H1 (cell line): ENCODE measurements around the gene UBALD1. TPM values are rescaled to one million over a fixed set of nuclear protein-coding genes. Genes with fewer than 3 reads are reported as not detected.

Experiments
- CTCF ChIA-PET: fragments of 300-600 bp; sonication (Branson Sonifier 250); formaldehyde crosslinking; loops from one replicate; lab custom pipeline; 2021; ENCODE audit not compliant: partially characterized antibody; lab: Charles Lee
- POLR2A ChIA-PET: fragments of 300-600 bp; sonication (Branson Sonifier 250); formaldehyde crosslinking; loops from one replicate; lab custom pipeline; 2021; ENCODE audit warnings: inconsistent platforms; ENCODE audit not compliant: partially characterized antibody; lab: Charles Lee
- DNase-seq, 2 experiments: peaks; one replicate each; pipeline versions ENCODE4 v3.0.0 to v3.0.0-alpha.2; 2010 to 2022; ENCODE audit warnings: low spot score in 2 of 2, low read depth in 1 of 2, mixed read lengths in 1 of 2
- FAIRE-seq: peaks from 2 replicates; lab custom pipeline; 2011; peaks lifted over from hg19 to GRCh38; lab: Jason Lieb, UNC
- H2AFZ ChIP-seq: 2 replicates; pipeline ENCODE4 v1.8.1; 2012; ENCODE audit warnings: low read length, inconsistent platforms
- H2AK5ac ChIP-seq: 2 replicates; pipeline ENCODE4 v1.6.1; 2013; ENCODE audit warnings: low read depth, low read length
- H2BK120ac ChIP-seq: replicated peaks from 2 replicates; pipeline ENCODE3; 2013; ENCODE audit warnings: low read depth, low read length, inconsistent platforms
- H2BK12ac ChIP-seq: 2 replicates; pipeline ENCODE4 v1.6.1; 2013; ENCODE audit warnings: low read depth, low read length
- H2BK15ac ChIP-seq: 2 replicates; pipeline ENCODE4 v1.6.1; 2013; ENCODE audit warnings: low read length
- H2BK20ac ChIP-seq: 2 replicates; pipeline ENCODE4 v1.6.1; 2013; ENCODE audit warnings: low read length
- H2BK5ac ChIP-seq: 2 replicates; pipeline ENCODE4 v1.6.1; 2013; ENCODE audit warnings: low read depth, low read length
- H3K14ac ChIP-seq: 2 replicates; pipeline ENCODE4 v1.6.1; 2013; ENCODE audit warnings: inconsistent platforms; ENCODE audit not compliant: insufficient read length
- H3K18ac ChIP-seq: 2 replicates; pipeline ENCODE4 v1.6.1; 2013; ENCODE audit warnings: low read length; ENCODE audit errors: extremely low read depth
- H3K23ac ChIP-seq: 2 replicates; pipeline ENCODE4 v1.6.1; 2013; ENCODE audit warnings: inconsistent platforms; ENCODE audit not compliant: insufficient read length
- H3K23me2 ChIP-seq: 2 replicates; pipeline ENCODE4 v1.6.1; 2013; ENCODE audit warnings: low read depth, low read length
- H3K27ac ChIP-seq: 2 replicates; pipeline ENCODE4 v1.6.1; 2011; ENCODE audit warnings: low read depth, low read length, inconsistent platforms
- H3K27me3 ChIP-seq, 4 experiments: replicated peaks in 1 of 4; 1 replicate in 1 of 4; 2 replicates in 3 of 4; pipeline versions ENCODE4 v1.6.1 to v1.8.1; 2011 to 2013; ENCODE audit warnings: low read length in 3 of 4, mild to moderate bottlenecking in 3 of 4, inconsistent platforms in 2 of 4, mixed read lengths in 2 of 4, moderate library complexity in 1 of 4; ENCODE audit not compliant: control insufficient read depth in 3 of 4, insufficient read depth in 3 of 4; ENCODE audit errors: extremely low read depth in 1 of 4
- H3K36me3 ChIP-seq, 4 experiments: 2 replicates each; pipeline versions ENCODE4 v1.6.1 to v1.8.1; 2011 to 2013; ENCODE audit warnings: mild to moderate bottlenecking in 4 of 4, low read length in 3 of 4, moderate library complexity in 2 of 4, control low read depth in 1 of 4, inconsistent platforms in 1 of 4; ENCODE audit not compliant: insufficient read depth in 4 of 4, control insufficient read depth in 2 of 4
- H3K4ac ChIP-seq: replicated peaks from 2 replicates; pipeline ENCODE3; 2013; ENCODE audit warnings: low read length, low read depth, mixed read lengths, inconsistent platforms; ENCODE audit not compliant: insufficient read length
- H3K4me1 ChIP-seq, 4 experiments: replicated peaks in 1 of 4; 1 replicate in 1 of 4; 2 replicates in 3 of 4; pipeline versions ENCODE4 v1.6.1 to v1.8.1; 2011 to 2013; ENCODE audit warnings: low read length in 3 of 4, inconsistent platforms in 2 of 4, mixed read lengths in 1 of 4; ENCODE audit not compliant: insufficient read depth in 4 of 4, control insufficient read depth in 3 of 4
- H3K4me2 ChIP-seq, 2 experiments: 2 replicates each; pipeline versions ENCODE4 v1.6.1 to v1.8.1; 2011 to 2013; ENCODE audit warnings: low read depth in 2 of 2, low read length in 2 of 2, control low read depth in 1 of 2, inconsistent platforms in 1 of 2, mild to moderate bottlenecking in 1 of 2; ENCODE audit not compliant: insufficient read depth in 1 of 2
- H3K4me3 ChIP-seq, 4 experiments: fragments of 200-600, 300-600 bp in 1 of 4; sonication (generic), shearing (Covaris generic), sonication (Bioruptor Twin) in 1 of 4; 2 replicates each; pipeline versions ENCODE4 v1.5.1 to v1.8.1; 2011 to 2016; ENCODE audit warnings: low read length in 4 of 4, low read depth in 3 of 4, control low read depth in 2 of 4, inconsistent platforms in 2 of 4, mild to moderate bottlenecking in 2 of 4, mixed read lengths in 1 of 4, moderate library complexity in 1 of 4; ENCODE audit not compliant: insufficient read depth in 2 of 4; ENCODE audit errors: extremely low read depth in 1 of 4
- H3K56ac ChIP-seq: replicated peaks from 2 replicates; pipeline ENCODE3; 2013; ENCODE audit warnings: low read depth, mild to moderate bottlenecking, mixed read lengths, low read length, inconsistent platforms; ENCODE audit not compliant: insufficient read length
- H3K79me1 ChIP-seq: 2 replicates; pipeline ENCODE4 v1.6.1; 2013; ENCODE audit warnings: low read depth, low read length, control low read depth
- H3K79me2 ChIP-seq, 2 experiments: 2 replicates each; pipeline versions ENCODE4 v1.6.1 to v1.8.1; 2012 to 2013; ENCODE audit warnings: low read length in 2 of 2, mild to moderate bottlenecking in 2 of 2, inconsistent platforms in 1 of 2; ENCODE audit not compliant: insufficient read depth in 2 of 2, control insufficient read depth in 1 of 2
- H3K9ac ChIP-seq, 4 experiments: replicated peaks in 1 of 4; 1 replicate in 1 of 4; 2 replicates in 3 of 4; pipeline versions ENCODE4 v1.6.1 to v1.8.1; 2011 to 2013; ENCODE audit warnings: low read depth in 3 of 4, low read length in 3 of 4, control low read depth in 2 of 4, mild to moderate bottlenecking in 2 of 4, moderate library complexity in 2 of 4, inconsistent platforms in 1 of 4; ENCODE audit errors: extremely low read depth in 1 of 4
- H3K9me3 ChIP-seq, 2 experiments: 2 replicates each; pipeline versions ENCODE4 v1.6.1 to v1.8.1; 2012 to 2013; ENCODE audit warnings: mild to moderate bottlenecking in 2 of 2, moderate library complexity in 2 of 2, control low read depth in 1 of 2, inconsistent platforms in 1 of 2, low read depth in 1 of 2, low read length in 1 of 2, mixed read lengths in 1 of 2; ENCODE audit not compliant: insufficient read depth in 2 of 2
- H4K20me1 ChIP-seq, 2 experiments: replicated peaks in 1 of 2; 2 replicates each; pipeline versions ENCODE3 to v1.8.1; 2011 to 2013; ENCODE audit warnings: inconsistent platforms in 2 of 2, low read length in 2 of 2, mild to moderate bottlenecking in 1 of 2; ENCODE audit not compliant: insufficient read depth in 2 of 2, control insufficient read depth in 1 of 2
- H4K5ac ChIP-seq: 2 replicates; pipeline ENCODE4 v1.6.1; 2013; ENCODE audit warnings: low read length, low read depth, mixed read lengths, inconsistent platforms; ENCODE audit not compliant: insufficient read length
- H4K8ac ChIP-seq: 2 replicates; pipeline ENCODE4 v1.8.0; 2013; ENCODE audit warnings: mild to moderate bottlenecking, moderate library complexity, low read length, inconsistent platforms; ENCODE audit not compliant: insufficient read depth; ENCODE audit errors: extremely low read depth
- H4K91ac ChIP-seq: replicated peaks from 2 replicates; pipeline ENCODE3; 2013; ENCODE audit warnings: low read length, mixed read lengths, inconsistent platforms; ENCODE audit not compliant: insufficient read length
- EGR1 ChIP-seq: IDR thresholded peaks from 2 replicates; pipeline ENCODE4 v1.6.1; 2011; ENCODE audit warnings: low read depth, low read length, borderline replicate concordance
- HDAC2 ChIP-seq, 2 experiments: fragments of 300-600 bp in 1 of 2; sonication (generic) in 1 of 2; IDR thresholded peaks; 2 replicates each; pipeline ENCODE4 v1.6.1; 2011 to 2012; ENCODE audit warnings: low read depth in 2 of 2, low read length in 2 of 2, mild to moderate bottlenecking in 2 of 2, moderate library complexity in 2 of 2, borderline replicate concordance in 1 of 2, inconsistent platforms in 1 of 2
- HDAC6 ChIP-seq: IDR thresholded peaks from one replicate; pipeline ENCODE4 v1.7.1; 2012; ENCODE audit warnings: low read depth, mild to moderate bottlenecking, inconsistent platforms, low read length, moderate library complexity
- JUND ChIP-seq: IDR thresholded peaks from 2 replicates; pipeline ENCODE4 v1.6.1; 2011; ENCODE audit warnings: mild to moderate bottlenecking, improper control_type of control experiment, low read length
- PHF8 ChIP-seq: fragments of 200-600 bp; sonication (generic); conservative IDR thresholded peaks from 2 replicates; pipeline ENCODE4 v1.7.1; 2012; ENCODE audit warnings: low read depth, mild to moderate bottlenecking, inconsistent platforms, low read length, moderate library complexity
- POLR2AphosphoS5 ChIP-seq: IDR thresholded peaks from 2 replicates; pipeline ENCODE4 v1.6.1; 2011; ENCODE audit warnings: low read depth, low read length
- POU5F1 ChIP-seq: IDR thresholded peaks from 2 replicates; pipeline ENCODE4 v1.6.1; 2011; ENCODE audit warnings: low read depth, mild to moderate bottlenecking, low read length, moderate library complexity
- SP4 ChIP-seq: IDR thresholded peaks from 2 replicates; pipeline ENCODE4 v1.6.1; 2012; ENCODE audit warnings: low read length, inconsistent platforms
- WGBS, 2 experiments: shearing (Covaris generic) in 1 of 2; methylation state at CpG; one replicate each; pipeline versions ENCODE4 v1.1.6 to v1.1.7; 2013 to 2015; ENCODE audit warnings: low lambda C conversion rate in 2 of 2, mixed read lengths in 2 of 2, inconsistent platforms in 1 of 2, low coverage in 1 of 2, missing lambda C conversion rate in 1 of 2; ENCODE audit not compliant: insufficient replicate concordance in 2 of 2, insufficient coverage in 1 of 2, insufficient read length in 1 of 2; ENCODE audit errors: extremely low coverage in 1 of 2, missing lambda C conversion rate in 1 of 2; 5-methylcytosine and 5-hydroxymethylcytosine counted together
- polyA plus RNA-seq, 7 experiments: library from polyadenylated mRNA; depleted of rRNA in 3 of 7; stranded (reverse) in 5 of 7; unstranded in 2 of 7; fragments of >200 nt in 5 of 7; fragments of 200-250 nt in 2 of 7; gene quantifications; 1 replicate in 5 of 7; 2 replicates in 1 of 7; 4 replicates in 1 of 7; pipeline versions ENCODE4 v1.2.1 to v1.2.3, GENCODE V29; 2011 to 2013; ENCODE audit warnings: missing spikeins in 2 of 7, mixed read lengths in 2 of 7
- total RNA-seq: library from RNA; stranded (reverse); fragmentation: NEBNext Ultra II Directional; extraction: Animal tissue kit (Norgen Biotek cat#: 25700); gene quantifications from 2 replicates; pipeline ENCODE4 v1.2.1, GENCODE V29; 2021
- TF ChIP-seq, protein P1 (sequence below), 3 experiments: IDR thresholded peaks; 1 replicate in 2 of 3; 2 replicates in 1 of 3; pipeline versions ENCODE4 v1.5.1 to v1.6.1; 2011; ENCODE audit warnings: low read length in 3 of 3, mild to moderate bottlenecking in 3 of 3, inconsistent platforms in 2 of 3, low read depth in 1 of 3, moderate library complexity in 1 of 3; ENCODE audit not compliant: insufficient read depth in 1 of 3; ENCODE audit errors: control extremely low read depth in 1 of 3
- TF ChIP-seq, protein P2 (sequence below): IDR thresholded peaks from 2 replicates; pipeline ENCODE4 v1.6.1; 2012; ENCODE audit warnings: inconsistent platforms

The UBALD1 gene
- total and polyA plus RNA-seq, 2 of the 8 experiments (the other 6 are each of a cell fraction or from before 2014, with no cell fraction given): 28.6 to 62.0 TPM

DNA sequence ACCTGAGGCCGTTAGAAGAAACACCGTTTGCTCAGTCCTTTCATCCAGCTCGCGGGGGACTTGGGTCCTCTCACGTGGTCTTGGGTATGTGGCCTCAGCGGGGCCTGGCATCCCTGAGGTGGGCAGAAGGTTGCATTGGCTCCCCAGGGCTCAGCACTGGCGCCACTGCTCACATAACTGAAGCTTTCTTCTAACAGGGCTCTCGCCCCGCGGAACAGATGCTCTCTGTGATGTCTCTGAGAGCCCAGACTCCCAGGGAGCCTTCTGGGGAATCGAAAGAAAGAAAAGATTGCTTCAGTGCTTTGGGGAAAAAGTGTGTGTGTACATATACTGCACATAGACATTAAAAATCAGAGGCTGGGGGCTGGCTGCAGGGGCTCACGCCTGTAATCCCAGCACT is 20.1 kb upstream of the UBALD1 start:
- no peak overlapping the region for H3K27ac ChIP-seq
- FAIRE-seq: no peak

More for the DNA sequence above, 20.1 kb upstream of the UBALD1 start:
- WGBS, 2 experiments: 90% methylated on average over 12 of the region's 12 CpGs; no CpG with 5 or more reads in 1 of the 2 experiments
- Histone ChIP-seq H2AK5ac (no peak overlapping the region), H3K79me1 (peaks cover 21% of the 10 kb centered on the region), H3K9ac (no peak overlapping the region), H3K9me3 (no peaks in the 10 kb centered on the region), H2BK12ac (no peak overlapping the region), H3K4me1 (no peaks in the 10 kb centered on the region; a peak in 1 of 7 replicates), H3K79me2 (peaks cover 3 to 76% of the 10 kb centered on the region in 2 experiments), H2BK120ac (no peak overlapping the region), H2BK20ac (no peak overlapping the region), H3K4ac (no peak overlapping the region), H2BK5ac (no peak overlapping the region), H4K20me1 (peaks cover 4 to 12% of the 10 kb centered on the region in 2 experiments), H3K4me2 (no peak overlapping the region), H3K4me3 (no peak overlapping the region), H4K91ac (no peak overlapping the region), H3K14ac (no peak overlapping the region), H2BK15ac (no peak overlapping the region), H3K23me2 (no peaks in the 10 kb centered on the region), H3K56ac (no peak overlapping the region), H3K36me3 (peaks cover 0 to 6% (median under 1%) of the 10 kb centered on the region in 4 experiments; a peak in 2 of 8 replicates), H4K5ac (no peak overlapping the region), H4K8ac (peak overlapping the region; percentile 22; the same call in 1 of the 2 replicates), H3K23ac (no peak overlapping the region), H3K18ac (no peak overlapping the region), H3K27me3 (no peaks in the 10 kb centered on the region; a peak in 1 of 7 replicates), H2AFZ (no peak overlapping the region)
- DNase-seq: no peak
- ChIA-PET CTCF (interaction anchor here (0.6 to 7.4 kb wide), 12 partner anchors 9 to 120 kb away, joined by 3 to 49 read pairs (median 5); partner anchors contain the start of genes DNAAF8 and MGRN1), POLR2A (interaction anchor here (0.6 to 2.0 kb wide), 6 partner anchors 10 to 51 kb away, joined by 3 to 7 read pairs (median 4); no protein-coding TSS in a partner anchor)
- no peak for TF ChIP-seq SP4
- TF ChIP-seq, protein P1, sequence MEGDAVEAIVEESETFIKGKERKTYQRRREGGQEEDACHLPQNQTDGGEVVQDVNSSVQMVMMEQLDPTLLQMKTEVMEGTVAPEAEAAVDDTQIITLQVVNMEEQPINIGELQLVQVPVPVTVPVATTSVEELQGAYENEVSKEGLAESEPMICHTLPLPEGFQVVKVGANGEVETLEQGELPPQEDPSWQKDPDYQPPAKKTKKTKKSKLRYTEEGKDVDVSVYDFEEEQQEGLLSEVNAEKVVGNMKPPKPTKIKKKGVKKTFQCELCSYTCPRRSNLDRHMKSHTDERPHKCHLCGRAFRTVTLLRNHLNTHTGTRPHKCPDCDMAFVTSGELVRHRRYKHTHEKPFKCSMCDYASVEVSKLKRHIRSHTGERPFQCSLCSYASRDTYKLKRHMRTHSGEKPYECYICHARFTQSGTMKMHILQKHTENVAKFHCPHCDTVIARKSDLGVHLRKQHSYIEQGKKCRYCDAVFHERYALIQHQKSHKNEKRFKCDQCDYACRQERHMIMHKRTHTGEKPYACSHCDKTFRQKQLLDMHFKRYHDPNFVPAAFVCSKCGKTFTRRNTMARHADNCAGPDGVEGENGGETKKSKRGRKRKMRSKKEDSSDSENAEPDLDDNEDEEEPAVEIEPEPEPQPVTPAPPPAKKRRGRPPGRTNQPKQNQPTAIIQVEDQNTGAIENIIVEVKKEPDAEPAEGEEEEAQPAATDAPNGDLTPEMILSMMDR (IDR thresholded peaks at IDR 0.05; ENCODE audit: control extremely low read depth in 1 of 3, insufficient read depth in 1 of 3, low read depth in 1 of 3, low read length in 3 of 3): no peak
- TF ChIP-seq, protein P2, sequence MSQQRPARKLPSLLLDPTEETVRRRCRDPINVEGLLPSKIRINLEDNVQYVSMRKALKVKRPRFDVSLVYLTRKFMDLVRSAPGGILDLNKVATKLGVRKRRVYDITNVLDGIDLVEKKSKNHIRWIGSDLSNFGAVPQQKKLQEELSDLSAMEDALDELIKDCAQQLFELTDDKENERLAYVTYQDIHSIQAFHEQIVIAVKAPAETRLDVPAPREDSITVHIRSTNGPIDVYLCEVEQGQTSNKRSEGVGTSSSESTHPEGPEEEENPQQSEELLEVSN: no peak
- no peak for TF ChIP-seq JUND
- TF ChIP-seq POLR2AphosphoS5: no peak
- no peak for TF ChIP-seq HDAC2 (IDR thresholded peaks at IDR 0.05; ENCODE audit: borderline replicate concordance in 1 of 2, low read depth in 2 of 2, low read length in 2 of 2)
- no peak for TF ChIP-seq PHF8
- TF ChIP-seq EGR1: no peak
- TF ChIP-seq POU5F1: no peak
- TF ChIP-seq HDAC6: no peak
